Pulmonary artery endothelial cell (primary cell): Measurements from ENCODE around the gene DNAI1. TPM values are rescaled to one million over a fixed set of nuclear protein-coding genes. Genes with fewer than 3 reads are reported as not detected.
"Not testable (repeated sequence)": the region's sequence is repeated elsewhere in the genome, so short reads cannot be mapped to it uniquely, and the experiment has no call there.

ENCODE experiments used
- DNase-seq: peaks from one replicate; pipeline ENCODE4 v3.0.0-alpha.2; 2011; ENCODE audit warnings: low read depth, low spot score
- total RNA-seq: library from RNA; depleted of rRNA; stranded (reverse); fragments of >200 nt; gene quantifications from 2 replicates; pipeline ENCODE4 v1.2.3, GENCODE V29; 2014

The DNAI1 gene
- not detected in 2 replicates for total RNA-seq

DNA sequence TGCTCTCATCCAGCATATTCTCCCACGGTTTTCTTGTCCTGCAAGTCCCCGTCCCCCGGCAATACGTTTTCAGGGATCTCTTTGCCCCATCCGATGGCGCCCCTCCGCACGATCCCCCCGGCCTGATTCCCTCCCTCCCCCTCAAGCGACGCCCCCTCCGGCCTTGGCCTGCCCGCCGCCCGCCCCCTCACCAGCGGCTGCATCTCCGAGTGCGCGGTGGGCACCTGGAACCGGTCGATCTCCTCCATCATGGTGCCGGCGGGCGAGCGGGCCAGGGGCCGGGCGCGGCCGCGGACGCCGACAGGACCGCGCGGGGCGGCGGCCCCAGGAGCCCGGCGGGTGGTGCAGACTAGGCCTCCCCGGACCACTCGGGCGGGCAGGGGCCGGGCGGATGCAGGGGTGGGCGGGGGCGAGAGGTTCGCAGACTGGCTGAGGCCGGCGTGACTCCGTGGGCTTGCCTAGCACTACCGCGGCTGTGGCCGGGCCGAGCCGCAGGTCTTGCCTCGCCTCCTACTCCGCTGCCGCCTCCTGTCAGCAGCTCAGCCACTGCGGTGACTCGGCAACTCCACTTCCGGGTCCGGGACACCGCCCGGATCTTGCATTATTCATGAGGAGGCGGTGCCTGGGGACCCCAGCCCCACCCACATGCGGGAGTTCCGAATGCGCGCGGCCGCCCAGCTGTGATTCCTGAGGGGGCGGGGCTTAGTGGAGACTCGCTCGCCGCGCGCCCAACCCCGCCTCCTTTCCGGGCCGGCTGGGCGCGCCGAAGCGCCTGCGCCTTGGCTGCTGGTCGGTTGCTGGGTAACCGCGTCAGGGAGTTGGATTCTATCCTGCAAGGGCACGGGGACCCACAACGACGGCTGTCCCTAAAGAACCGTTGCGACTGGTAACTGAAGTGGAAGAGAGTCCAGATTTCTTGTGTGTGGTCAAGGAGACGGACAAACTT lies at the start of gene DNAI1, which contains the start of gene FAM219A:
TSS of gene DNAI1 (plus strand) at position 793 of the 946 bp plus-strand sequence. CDS start 201 bp downstream, outside the sequence.
TSS of gene FAM219A (minus strand) at position 558 of the 946 bp plus-strand sequence. CDS start at position 251, 307 bp downstream.
- DNase-seq, result peak; percentile 93

GRCh38 chr9:34409154-34409553 lies 49.5 kb upstream of the DNAI1 start:
- no peak for DNase-seq

- no peak for DNase-seq
Observed at GRCh38 chr9:34412336-34412735, 46.3 kb upstream of the DNAI1 start.

DNA sequence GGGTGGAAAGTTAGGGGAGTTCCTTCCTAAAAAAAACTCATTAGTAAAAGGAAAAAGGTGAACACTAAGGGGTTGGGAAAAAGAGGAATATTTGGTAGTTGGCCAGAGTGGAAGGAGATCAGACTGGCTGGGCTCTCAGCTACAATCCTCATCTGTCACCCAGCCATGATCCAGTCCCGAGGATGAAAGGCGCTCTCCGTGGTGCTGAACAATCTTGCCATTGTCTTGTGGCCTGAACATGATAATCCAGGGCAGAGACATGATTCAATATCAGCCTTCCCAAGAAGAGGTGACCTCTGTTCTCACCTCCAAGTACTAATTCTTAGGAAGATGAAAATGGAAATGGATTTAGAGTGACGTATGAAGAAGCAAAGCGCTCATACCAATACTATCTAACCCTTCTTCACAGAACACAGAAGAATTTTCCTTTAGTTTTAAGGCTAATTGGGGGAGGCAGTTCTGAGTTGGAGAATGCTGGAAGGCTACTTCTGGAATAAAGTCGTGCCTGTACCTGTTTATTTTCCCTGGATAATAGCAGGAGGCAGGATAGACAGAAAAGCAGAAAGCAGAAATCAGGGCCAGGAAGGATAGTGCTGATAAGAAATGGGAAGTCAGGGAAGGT lies 45.3 kb upstream of the DNAI1 start:
- DNase-seq, result no peak

DNA sequence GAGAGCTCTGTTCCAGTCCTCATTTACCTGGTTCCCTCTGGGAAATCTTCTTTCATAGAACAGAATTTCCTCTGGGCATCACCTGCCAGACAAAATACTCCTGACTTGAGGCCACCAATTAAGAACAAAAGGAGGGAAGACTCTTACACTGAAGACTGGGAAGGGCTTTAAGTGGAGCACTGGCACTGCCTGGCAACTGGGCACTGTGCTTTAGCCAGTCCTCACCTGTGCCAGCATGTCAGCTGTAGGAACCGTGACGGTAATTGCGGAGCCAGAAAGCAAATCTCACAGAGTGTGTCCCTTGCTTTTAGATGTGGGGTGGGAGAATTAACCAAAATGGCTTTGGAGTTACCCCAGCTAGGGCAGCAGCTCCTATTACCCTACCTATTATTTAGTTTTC lies 40.9 kb upstream of the DNAI1 start:
- no peak for DNase-seq

DNA sequence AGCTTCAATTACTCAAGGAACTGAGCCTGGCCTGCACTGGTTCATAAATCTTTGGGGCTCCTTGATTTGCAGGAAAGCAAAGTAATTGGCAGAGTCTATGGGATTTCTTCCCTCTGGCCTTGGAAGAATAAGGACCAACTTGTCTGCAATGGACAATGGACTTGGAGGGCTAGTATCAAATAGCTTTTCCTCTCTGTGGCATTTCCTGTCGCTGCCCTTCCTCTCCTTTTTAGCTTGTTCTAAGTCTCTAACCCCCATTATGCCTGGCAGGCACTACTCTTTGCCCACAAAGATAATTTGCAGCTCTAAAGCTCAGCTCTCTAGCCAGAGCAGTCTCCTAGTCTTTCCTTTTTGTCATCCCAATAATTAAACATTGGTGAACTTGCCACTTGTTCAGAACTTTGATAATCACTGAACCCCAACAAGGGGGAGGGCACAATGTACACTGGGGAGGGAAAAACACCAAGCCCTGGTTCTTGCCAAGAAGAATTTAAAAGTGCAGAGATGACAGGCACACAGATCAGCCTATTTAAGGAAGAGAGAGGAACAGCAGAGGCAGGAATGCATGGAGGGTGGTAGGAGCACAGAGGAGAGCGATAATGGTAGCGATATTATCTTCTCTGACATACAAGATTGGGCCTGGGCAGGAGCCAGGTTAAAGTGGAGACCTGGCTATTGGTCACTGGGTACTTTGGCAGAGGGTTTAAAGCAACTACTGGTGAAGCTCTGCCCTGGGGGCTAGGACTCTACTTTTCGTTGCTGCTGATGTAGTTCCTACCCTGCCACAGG lies 38.7 kb upstream of the DNAI1 start:
- DNase-seq, result no peak

DNA sequence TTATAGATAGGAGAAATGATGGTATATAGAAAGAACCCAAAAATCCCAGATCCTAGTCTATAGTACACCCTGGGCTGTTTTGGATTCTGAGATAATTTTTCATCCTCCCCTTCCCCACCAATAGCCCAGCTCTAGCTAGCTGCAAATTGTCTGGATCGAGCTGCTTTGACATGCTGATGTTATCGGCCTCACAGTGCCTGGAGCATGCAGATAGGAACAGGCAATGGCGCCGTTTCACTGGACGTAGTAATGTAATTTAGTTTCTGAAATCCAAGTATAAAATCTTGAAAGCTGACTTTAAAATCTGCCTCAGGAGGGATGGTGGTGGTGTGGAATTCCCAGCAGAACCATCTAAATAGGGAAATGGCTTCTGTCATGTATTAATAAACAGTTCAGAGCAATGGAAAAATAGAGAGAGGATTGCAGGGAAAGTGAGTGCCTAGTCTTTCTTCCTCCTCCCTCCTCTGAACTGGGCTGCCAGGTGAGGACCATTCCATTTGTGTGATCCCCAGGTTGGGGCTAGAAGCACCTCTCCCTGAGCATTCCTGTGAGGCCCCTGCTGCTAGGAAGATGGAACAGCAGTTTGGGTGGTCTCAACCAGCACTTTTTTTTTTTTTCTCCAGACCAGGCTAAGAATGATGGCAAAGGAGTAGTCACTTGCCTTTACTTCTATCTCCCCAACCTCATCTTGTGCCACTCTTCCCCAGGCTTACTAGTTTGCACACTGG lies 32.1 kb upstream of the DNAI1 start:
- no peak for DNase-seq

DNA sequence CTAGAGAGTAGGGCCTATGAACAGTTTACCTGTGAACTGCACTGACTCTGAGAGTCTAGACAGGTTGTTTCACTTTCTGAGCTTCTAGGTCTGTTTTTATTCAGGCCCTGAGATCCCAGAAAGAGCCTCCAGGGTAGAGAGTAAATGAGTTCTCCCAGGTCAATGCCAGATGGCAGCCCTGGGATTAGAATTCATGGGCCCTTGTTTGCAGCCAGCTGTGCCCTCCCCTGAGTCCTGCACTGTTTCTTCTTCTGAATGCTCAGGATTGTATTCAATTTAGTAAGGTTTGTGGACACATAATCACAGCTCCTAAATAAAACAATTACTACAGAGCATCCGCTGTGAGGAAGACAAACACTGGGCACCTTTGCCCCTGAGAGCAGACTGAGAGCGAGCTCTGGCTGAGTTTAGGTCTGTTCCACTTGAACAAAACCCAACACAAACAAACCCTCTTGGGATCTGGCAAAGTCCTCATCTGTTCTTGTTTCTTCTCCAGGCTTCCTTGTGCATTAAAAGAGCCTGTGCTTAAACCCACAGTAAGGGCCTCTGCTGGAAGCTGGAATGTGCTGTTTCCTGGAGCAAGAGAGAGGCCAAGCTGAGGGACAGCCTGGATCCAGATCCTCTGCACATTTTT lies 30.2 kb upstream of the DNAI1 start:
- DNase-seq, result peak; percentile 55

DNA sequence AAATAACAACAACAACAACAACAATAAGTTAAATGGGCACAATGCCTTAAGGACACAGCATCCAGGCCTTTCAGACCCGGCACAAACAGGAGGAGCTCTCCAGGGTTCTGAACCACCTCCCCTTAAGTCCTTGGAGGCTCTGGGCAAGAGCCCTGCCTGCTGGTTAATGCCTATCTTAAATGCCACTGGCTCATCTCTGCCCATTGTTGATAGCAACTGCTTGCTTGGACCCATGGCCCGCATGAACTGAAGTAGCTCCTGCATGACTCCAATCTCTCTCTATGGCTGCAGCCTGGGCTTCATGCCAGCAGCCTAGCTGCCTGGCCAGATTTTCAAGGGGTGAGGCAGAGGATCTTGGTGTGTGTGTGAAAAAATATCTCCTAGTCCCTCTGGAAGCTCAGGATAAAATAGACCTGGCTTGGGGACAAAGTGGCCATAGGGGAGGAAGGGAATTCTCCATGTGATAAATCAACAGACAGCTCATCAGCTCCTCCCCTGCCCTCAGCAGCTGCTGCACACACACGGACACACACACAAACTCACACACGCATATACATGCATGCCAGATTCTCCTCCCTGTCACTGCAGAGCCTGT lies 27.7 kb upstream of the DNAI1 start:
- peak; percentile 51 for DNase-seq

- no peak for DNase-seq
Observed at GRCh38 chr9:34431667-34432066, 26.9 kb upstream of the DNAI1 start.

DNA sequence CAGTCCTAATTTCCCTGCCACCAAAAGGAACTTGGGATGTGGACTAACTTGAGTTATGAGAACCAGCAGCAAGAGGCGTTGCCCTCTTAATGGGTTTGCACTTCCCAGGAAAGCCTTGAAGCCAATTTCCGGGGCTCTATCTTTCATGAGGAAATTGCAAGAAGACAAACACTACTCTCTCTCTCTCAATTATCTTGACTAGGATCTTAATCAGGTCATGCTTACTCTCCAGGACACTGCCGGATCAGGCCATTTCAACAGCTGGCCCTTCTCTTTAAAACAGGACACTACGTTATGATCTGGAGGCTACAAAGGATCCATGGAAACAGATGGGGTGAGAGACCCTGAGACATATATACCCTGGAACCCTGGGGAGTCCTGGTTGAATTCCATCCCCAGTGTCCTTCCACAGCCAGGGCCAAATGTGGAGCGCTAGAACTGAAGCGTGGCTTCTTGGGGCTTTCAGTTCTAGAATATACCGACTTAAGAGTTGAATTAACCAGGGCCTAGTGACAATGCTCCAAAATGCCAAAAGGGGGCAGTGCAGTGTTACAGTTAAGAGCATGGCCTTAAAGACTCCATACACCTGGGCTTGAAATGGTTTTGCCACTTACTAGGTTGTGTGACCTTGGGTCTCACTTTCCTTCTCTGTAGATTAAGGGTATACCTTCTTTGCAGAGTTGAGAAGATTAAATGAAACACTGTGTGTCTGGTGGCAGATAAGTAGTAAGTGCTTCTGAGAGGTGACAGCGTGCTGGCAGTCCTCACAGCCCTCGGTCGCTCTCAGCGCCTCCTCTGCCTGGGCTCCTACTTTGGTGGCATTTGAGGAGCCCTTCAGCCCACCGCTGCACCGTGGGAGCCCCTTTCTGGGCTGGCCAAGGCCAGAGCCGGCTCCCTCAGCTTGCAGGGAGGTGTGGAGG lies 21.3 kb upstream of the DNAI1 start:
- DNase-seq, result peak; percentile 68

- not testable (repeated sequence) for DNase-seq
Observed at GRCh38 chr9:34437926-34438307, 20.7 kb upstream of the DNAI1 start.

- not testable (repeated sequence) for DNase-seq
Observed at GRCh38 chr9:34438465-34438864, 20.1 kb upstream of the DNAI1 start.

- DNase-seq, result no peak
Observed at GRCh38 chr9:34440017-34440416, 18.6 kb upstream of the DNAI1 start.

GRCh38 chr9:34442770-34443169 lies 15.8 kb upstream of the DNAI1 start:
- DNase-seq, result no peak

DNA sequence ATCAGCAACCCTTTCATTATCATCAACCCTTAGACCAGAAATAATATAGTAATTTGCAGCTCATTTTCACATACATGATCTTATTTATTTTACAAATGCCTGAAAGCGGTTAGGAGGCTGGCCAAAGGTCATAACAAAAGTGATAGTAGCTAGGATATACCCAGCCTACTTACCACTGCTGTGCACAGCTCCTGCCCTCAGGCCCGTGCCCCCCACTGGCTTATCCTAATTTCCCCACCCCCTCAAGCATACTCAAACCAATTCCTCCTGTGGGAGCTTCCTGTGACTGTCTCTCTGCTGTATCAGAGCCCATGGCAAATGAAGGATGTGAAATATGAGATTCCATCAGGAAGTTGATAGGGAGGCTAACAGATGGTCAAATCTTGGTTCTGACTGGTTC lies 15.1 kb upstream of the DNAI1 start:
- DNase-seq, result no peak

GRCh38 chr9:34443976-34444375 lies 14.6 kb upstream of the DNAI1 start:
- no peak for DNase-seq

DNA sequence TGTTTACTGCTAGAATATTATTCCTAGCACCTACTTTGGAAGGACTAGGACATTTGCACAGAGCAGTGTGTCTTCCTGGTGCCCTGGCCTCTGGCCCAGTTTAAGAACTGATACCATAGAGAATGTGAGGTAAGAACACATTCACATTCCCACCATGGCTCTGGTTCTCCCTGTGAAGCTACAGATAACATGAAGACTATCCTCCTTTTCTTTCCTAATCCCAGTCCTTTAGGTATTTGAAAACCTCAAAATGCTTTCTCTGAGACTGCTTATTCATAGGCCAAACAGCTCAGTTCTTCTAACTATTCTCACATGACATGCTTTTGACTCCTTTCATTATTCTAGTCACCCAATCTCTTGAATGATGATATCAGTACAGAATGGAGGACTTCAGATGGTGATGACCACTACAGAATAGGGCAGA lies 12.1 kb upstream of the DNAI1 start:
- DNase-seq, result no peak

- no peak for DNase-seq
Observed at GRCh38 chr9:34446951-34447350, 11.7 kb upstream of the DNAI1 start.
